Stimulated activated CD4-positive, alpha-beta T cell treated with anti-CD3 and anti-CD28 coated beads, Interleukin-12 subunit alpha, Interleukin-12 subunit beta, amount 100 ng/mL, for 4 hours (primary cell): Measurements from ENCODE around the gene CLINT1.
"Not testable (repeated sequence)": the region's sequence is repeated elsewhere in the genome, so short reads cannot be mapped to it uniquely, and the experiment has no call there.

Experiments
- DNase-seq: peaks from one replicate; pipeline ENCODE4 v3.0.0-alpha.2; 2020

Gene CLINT1

GRCh38 chr5:157862183-157862851, 3.4 kb upstream of the CLINT1 start:
- no peak for DNase-seq

GRCh38 chr5:157860898-157861890, 2.2 kb upstream of the CLINT1 start:
- DNase-seq: no peak

GRCh38 chr5:157859227-157859575, 256 bp upstream of the CLINT1 start:
- no peak for DNase-seq

DNA sequence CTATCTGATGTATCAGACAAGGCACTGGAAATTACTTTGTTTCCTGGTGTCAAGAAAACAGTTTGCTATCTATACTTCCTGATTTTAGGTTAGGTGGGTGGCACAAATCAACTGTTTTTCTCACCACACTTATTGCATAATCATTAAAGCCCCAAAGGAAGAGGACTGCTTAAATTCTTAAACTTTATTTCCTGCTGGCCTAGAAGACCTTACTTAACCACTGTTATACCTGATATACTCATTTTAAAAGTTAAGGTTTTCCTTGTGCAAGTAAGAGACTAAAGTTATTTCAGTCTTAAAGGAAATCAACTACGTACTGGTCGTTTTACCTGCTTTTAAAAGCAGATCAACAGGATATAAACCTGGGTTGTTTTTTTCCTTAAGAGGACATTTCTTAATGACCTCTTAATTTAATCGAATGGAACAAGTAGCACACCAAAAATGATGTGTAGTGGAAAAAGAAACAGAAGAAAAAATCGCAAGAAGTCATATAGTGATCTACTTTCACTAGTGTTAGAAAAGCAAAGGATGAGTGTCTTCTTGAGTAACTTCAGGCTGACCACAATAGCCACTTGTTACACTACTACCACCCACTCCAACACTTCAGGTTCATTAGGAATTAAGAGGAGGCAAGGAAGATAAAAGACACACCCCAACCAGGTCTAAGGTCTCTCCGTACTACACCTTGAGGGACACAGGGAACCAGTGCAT, 974 bp downstream of the CLINT1 start:
- no peak for DNase-seq

DNA sequence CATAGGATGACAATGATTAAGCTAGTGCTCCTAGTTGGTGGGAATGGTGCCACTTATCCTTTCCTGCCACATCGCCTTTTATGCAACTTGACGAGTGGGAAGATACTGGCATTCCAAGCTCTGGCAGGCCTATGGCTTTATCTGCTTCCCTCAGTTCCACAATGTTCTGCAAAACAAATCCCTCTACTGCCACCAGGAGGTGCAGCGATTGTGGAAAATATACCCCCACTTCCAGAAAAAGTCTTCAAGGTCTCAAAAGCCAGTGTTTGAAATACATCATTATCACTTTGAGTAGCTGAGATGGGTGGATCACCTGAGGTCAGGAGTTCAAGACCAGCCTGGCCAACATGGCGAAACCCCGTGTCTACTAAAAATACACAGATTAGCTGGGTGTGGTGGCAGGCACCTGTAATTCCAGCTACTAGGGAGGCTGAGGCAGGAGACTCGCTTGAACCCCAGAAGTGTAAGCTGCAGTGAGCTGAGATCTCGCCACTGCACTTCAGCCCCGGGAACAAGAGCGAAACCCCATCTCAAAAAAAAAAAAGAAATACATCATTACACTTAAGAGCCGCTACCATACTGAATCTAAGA, 3.4 kb downstream of the CLINT1 start:
- DNase-seq: no peak

GRCh38 chr5:157853365-157853764, 5.6 kb downstream of the CLINT1 start:
- not testable (repeated sequence) for DNase-seq

DNA sequence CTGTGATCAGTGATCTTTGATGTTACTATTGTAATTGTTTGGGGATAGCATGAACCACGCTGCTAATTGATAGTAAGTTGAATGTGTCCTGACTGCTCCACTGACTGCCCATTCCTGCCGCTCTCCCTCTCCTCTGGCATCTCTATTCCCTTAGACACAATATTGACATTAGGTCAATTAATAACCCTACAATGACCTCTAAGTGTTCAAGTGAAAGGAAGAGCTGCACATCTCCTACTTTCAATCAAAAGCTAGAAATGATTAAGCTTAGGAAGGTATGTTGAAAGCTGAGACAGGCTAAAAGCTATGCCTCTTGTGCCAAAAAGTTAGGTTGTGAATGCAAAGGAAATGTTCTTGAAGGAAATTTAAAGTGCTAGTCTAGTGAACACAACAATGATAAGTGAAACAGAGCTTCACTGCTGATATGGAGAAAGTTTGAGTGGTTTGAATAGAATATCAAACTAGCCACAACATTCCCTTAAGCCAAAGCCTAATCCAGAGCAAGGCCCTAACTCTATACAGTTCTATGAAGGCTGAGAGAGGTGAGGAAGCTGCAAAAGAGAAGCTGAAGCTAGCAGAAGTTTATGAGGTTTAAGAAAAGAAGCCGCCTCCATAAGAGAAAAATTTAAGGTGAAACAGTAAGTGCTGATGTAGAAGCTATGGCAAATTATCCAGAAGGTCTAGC, 12.9 kb downstream of the CLINT1 start:
- DNase-seq: no peak

- no peak for DNase-seq
Measured at GRCh38 chr5:157842787-157843186, 16.2 kb downstream of the CLINT1 start.

DNA sequence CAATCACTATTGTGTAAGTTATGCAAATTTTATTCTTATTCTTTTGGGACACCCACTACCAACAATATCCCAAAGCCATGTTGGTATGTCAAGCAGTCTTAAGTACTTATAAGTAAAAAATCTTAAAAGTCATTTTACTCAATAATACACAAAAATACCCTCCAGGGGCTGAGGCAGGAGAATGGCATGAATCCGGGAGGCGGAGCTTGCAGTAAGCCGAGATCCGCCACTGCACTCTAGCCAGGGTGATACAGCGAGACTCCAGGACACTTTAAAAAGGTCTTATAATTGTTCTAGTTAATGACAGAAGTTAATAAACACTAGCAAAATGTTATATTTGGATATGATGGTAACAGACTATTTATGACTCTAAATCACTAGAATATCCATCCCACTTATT, 16.8 kb downstream of the CLINT1 start:
- DNase-seq: no peak

DNA sequence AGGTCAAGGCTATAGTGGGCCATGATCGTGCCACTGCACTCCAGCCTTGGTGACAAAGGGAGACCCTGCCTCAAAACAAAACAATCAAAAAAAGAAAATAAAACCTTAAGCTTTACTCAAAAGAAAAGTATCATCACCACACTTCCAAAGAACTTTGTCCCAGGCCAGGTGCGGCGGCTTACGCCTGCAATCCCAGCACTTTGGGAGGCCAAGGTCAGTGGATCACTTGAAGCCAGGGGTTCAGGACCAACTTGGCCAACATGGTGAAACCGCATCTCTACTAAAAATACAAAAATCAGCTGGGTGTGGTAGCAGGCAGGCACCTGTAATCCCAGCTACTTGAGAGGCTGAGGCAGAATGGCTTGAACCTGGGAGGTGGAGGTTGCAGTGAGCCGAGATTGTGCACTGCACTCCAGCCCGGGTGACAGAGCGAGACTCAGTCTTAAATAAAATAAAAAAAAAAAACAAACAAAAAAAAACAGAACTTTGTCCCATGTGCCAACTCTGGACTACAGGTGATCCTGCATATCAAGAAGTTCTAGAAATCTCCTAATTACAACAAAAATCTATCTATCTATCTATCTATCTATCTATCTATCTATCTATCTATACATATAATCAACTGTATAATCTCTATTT, 19.7 kb downstream of the CLINT1 start:
- DNase-seq: no peak

- DNase-seq: no peak
Measured at GRCh38 chr5:157836121-157836753, 22.7 kb downstream of the CLINT1 start.

GRCh38 chr5:157835041-157835440, 23.9 kb downstream of the CLINT1 start:
- DNase-seq: no peak

- no peak for DNase-seq
Measured at GRCh38 chr5:157828944-157829639, 29.9 kb downstream of the CLINT1 start.

- no peak for DNase-seq
Measured at GRCh38 chr5:157828105-157828943, 30.6 kb downstream of the CLINT1 start.

- no peak for DNase-seq
Measured at GRCh38 chr5:157827423-157827822, 31.5 kb downstream of the CLINT1 start.

GRCh38 chr5:157823655-157824054, 35.3 kb downstream of the CLINT1 start:
- no peak for DNase-seq

- DNase-seq: no peak
Measured at GRCh38 chr5:157821822-157822622, 36.9 kb downstream of the CLINT1 start.

- no peak for DNase-seq
Measured at GRCh38 chr5:157821405-157821804, 37.5 kb downstream of the CLINT1 start.
